PC-3 (cell line): ENCODE data around the gene TSFM. TPM values are rescaled to one million over a fixed set of nuclear protein-coding genes. Genes with fewer than 3 reads are reported as not detected.

Source experiments
- ATAC-seq: fragments of 200-7000 bp; cut with Tn5 transposase; 2 replicates; pipeline ENCODE4 v1.9.1; 2020; ENCODE audit warnings: mild to moderate bottlenecking, moderate library complexity
- Bru-seq: library from RNA; stranded (reverse); fragments of 400-500 nt; gene quantifications from one replicate; lab custom pipeline; 2021; lab: Mats Ljungman, UMichigan
- BruChase-seq, 2 experiments: library from RNA; stranded (reverse); fragments of 400-500 nt; gene quantifications; one replicate each; lab custom pipeline; 2021; lab: Mats Ljungman, UMichigan
- BruUV-seq: library from RNA; stranded (reverse); fragments of 400-500 nt; replicated peaks from 2 replicates; lab custom pipeline; 2021; lab: Mats Ljungman, UMichigan
- CTCF ChIA-PET: fragments of 300-600 bp; sonication (Branson Sonifier 250); formaldehyde crosslinking; loops from one replicate; lab custom pipeline; 2022; ENCODE audit warnings: antibody characterized with exemption; lab: Charles Lee
- POLR2A ChIA-PET: fragments of 300-600 bp; sonication (Branson Sonifier 250); formaldehyde crosslinking; loops from one replicate; lab custom pipeline; 2022; ENCODE audit warnings: antibody characterized with exemption; ENCODE audit not compliant: unreplicated experiment; lab: Charles Lee
- DNase-seq: peaks from one replicate; pipeline ENCODE4 v3.0.0-alpha.2; 2015
- H2AFZ ChIP-seq: fragments of 300-600 bp; sonication (generic); 2 replicates; pipeline ENCODE4 v1.6.0; 2016; ENCODE audit warnings: antibody characterized with exemption, low read length
- H3F3A ChIP-seq: fragments of 300-600 bp; sonication (generic); one replicate; pipeline ENCODE4 v1.6.0; 2017; ENCODE audit warnings: antibody characterized with exemption, low read length, control low read depth, mild to moderate bottlenecking; ENCODE audit not compliant: unreplicated experiment
- H3K27ac ChIP-seq: fragments of 300-600 bp; sonication (generic); 2 replicates; pipeline ENCODE4 v1.5.1; 2016; ENCODE audit warnings: mild to moderate bottlenecking, low read length
- H3K27me3 ChIP-seq: fragments of 300-600 bp; sonication (generic); 2 replicates; pipeline ENCODE4 v1.6.1; 2016; ENCODE audit warnings: low read length, mixed read lengths
- H3K36me3 ChIP-seq: fragments of 300-600 bp; sonication (generic); 2 replicates; pipeline ENCODE4 v1.6.1; 2016; ENCODE audit warnings: low read depth, mixed run types, low read length, mixed read lengths
- H3K4me1 ChIP-seq: fragments of 300-600 bp; sonication (generic); 2 replicates; pipeline ENCODE4 v1.5.1; 2016; ENCODE audit warnings: low read length; ENCODE audit not compliant: insufficient read depth
- H3K4me2 ChIP-seq: fragments of 300-600 bp; sonication (generic); 2 replicates; pipeline ENCODE4 v1.6.0; 2016; ENCODE audit warnings: low read length
- H3K4me3 ChIP-seq: fragments of 300-600 bp; sonication (generic); 2 replicates; pipeline ENCODE4 v1.5.1; 2016; ENCODE audit warnings: mild to moderate bottlenecking, low read length, mixed read lengths
- H3K79me2 ChIP-seq: fragments of 300-600 bp; sonication (generic); 2 replicates; pipeline ENCODE4 v1.6.1; 2017; ENCODE audit warnings: low read length, mixed read lengths
- H3K9ac ChIP-seq: fragments of 300-600 bp; sonication (generic); 2 replicates; pipeline ENCODE4 v1.6.0; 2016; ENCODE audit warnings: mild to moderate bottlenecking, low read length
- H3K9me2 ChIP-seq: fragments of 300-600 bp; sonication (generic); replicated peaks from 2 replicates; pipeline ENCODE4 v1.6.1; 2016; ENCODE audit warnings: mixed run types, low read length, mixed read lengths
- H3K9me3 ChIP-seq: fragments of 300-600 bp; sonication (generic); 2 replicates; pipeline ENCODE4 v1.6.1; 2016; ENCODE audit warnings: low read length, mixed read lengths
- H4K20me1 ChIP-seq: fragments of 300-600 bp; sonication (generic); 2 replicates; pipeline ENCODE4 v1.6.1; 2016; ENCODE audit warnings: low read length, mixed read lengths
- CTCF ChIP-seq: fragments of 300-600 bp; sonication (generic); conservative IDR thresholded peaks from 2 replicates; pipeline ENCODE4 v1.5.1; 2017; ENCODE audit warnings: antibody characterized with exemption, low read depth, mild to moderate bottlenecking, low read length
- EZH2 ChIP-seq: fragments of 300-600 bp; sonication (generic); IDR thresholded peaks from one replicate; pipeline ENCODE4 v1.6.1; 2017; ENCODE audit warnings: antibody characterized with exemption, mild to moderate bottlenecking, low read length; ENCODE audit not compliant: unreplicated experiment
- EZH2phosphoT487 ChIP-seq: fragments of 300-600 bp; sonication (generic); IDR thresholded peaks from 2 replicates; pipeline ENCODE4 v1.6.1; 2018; ENCODE audit warnings: mild to moderate bottlenecking, antibody characterized with exemption, low read length, borderline replicate concordance
- intact Hi-C: fragments of 100-400 bp; cut with micrococcal nuclease; formaldehyde crosslinking; loops from 2 replicates; pipeline ENCODE4 v1.9.0; 2023
- long read RNA-seq: library from polyadenylated mRNA; unstranded; transcript quantifications from one replicate; pipeline ENCODE4 v2.0.0, GENCODE V29; 2021; ENCODE audit not compliant: unreplicated experiment
- total RNA-seq: library from RNA; depleted of rRNA; stranded (reverse); fragments of >200 nt; gene quantifications from 2 replicates; pipeline ENCODE4 v1.2.3, GENCODE V29; 2014; rRNA removed

The TSFM gene
- total RNA-seq = 55.8 and 63.0 TPM in 2 replicates
- Bru-seq, nascent RNA = percentile 71 among the genes with signal in this experiment
- BruChase-seq, experiment 1, labeled RNA remaining after a 6-hour chase = percentile 78 among the genes with signal in this experiment
- BruChase-seq, experiment 2, labeled RNA remaining after a 2-hour chase = percentile 82 among the genes with signal in this experiment
- long read RNA-seq, transcript TSFM-204 (6 exons, 2,192 nt) = major isoform, 35 of 48 reads
- long read RNA-seq, partial matches to known transcripts = 1 of 48 reads
- long read RNA-seq, other reads (novel, unspliced or antisense) = 8 of 48 reads

- TF ChIP-seq CTCF = peak; percentile 93
- no peak for TF ChIP-seq EZH2
- Histone ChIP-seq H3K27me3 (no peaks in the 10 kb centered on the region), H3K9me3 (no peaks in the 10 kb centered on the region), H3F3A (no peaks in the 10 kb centered on the region), H3K4me2 (peak within 1 kb of the TSS; percentile 91), H3K4me3 (peak within 1 kb of the TSS; percentile 93), H3K9me2 (no peaks in the 10 kb centered on the region), H4K20me1 (no peaks in the 10 kb centered on the region), H3K79me2 (peaks cover 31% of the 10 kb centered on the region), H2AFZ (peak within 1 kb of the TSS; percentile 79), H3K27ac (no peak within 1 kb of the TSS), H3K4me1 (peaks cover 6% of the 10 kb centered on the region; the same call in 1 of the 2 replicates), H3K36me3 (peaks cover 18% of the 10 kb centered on the region), H3K9ac (peak within 1 kb of the TSS; percentile 87)
- intact Hi-C loops = no loop called here
- CTCF ChIA-PET = interaction anchor here (0.6 to 0.9 kb wide), 3 partner anchors 11 to 83 kb away, joined by 3 to 5 read pairs (median 3); partner anchors contain the start of genes EEF1AKMT3 and METTL1
- ATAC-seq (peak; percentile 92), DNase-seq (peak; percentile 96)
- BruUV-seq = TSS peak; percentile 52
- POLR2A ChIA-PET = no interaction called here
These were observed at the start of gene TSFM for GRCh38 chr12:57782608-57783465. TSS of gene TSFM (plus strand) at chr12:57782787. CDS start at chr12:57782802, 15 bp downstream.

- TF ChIP-seq EZH2 (no peak), EZH2phosphoT487 (no peak), CTCF (no peak)
- no peak overlapping the region for H3K9ac ChIP-seq
- intact Hi-C loops = no loop called here
- H3F3A ChIP-seq = no peaks in the 10 kb centered on the region
- ATAC-seq = no peak
- no peaks in the 10 kb centered on the region for H3K79me2 ChIP-seq
- peaks cover 39% of the 10 kb centered on the region for H3K27me3 ChIP-seq
- H3K4me3 ChIP-seq = no peak overlapping the region
- ChIA-PET CTCF (no interaction called here), POLR2A (no interaction called here)
- no peaks in the 10 kb centered on the region for H3K9me3 ChIP-seq
- H3K4me1 ChIP-seq = peaks cover 17% of the 10 kb centered on the region
- H3K36me3 ChIP-seq = no peaks in the 10 kb centered on the region
- H2AFZ ChIP-seq = no peak overlapping the region
- H3K4me2 ChIP-seq = no peak overlapping the region
- no peaks in the 10 kb centered on the region for H4K20me1 ChIP-seq
- DNase-seq = no peak
- no TSS peak for BruUV-seq
- no peak overlapping the region for H3K27ac ChIP-seq
- no peaks in the 10 kb centered on the region for H3K9me2 ChIP-seq
These were observed 48.7 kb upstream of the TSFM start for GRCh38 chr12:57733928-57734327.
